Astrocyte (in vitro differentiated cells and primary cell): ENCODE results near the gene EPAS1.

Experiments used
- CTCF ChIP-seq: IDR thresholded peaks from 2 replicates; pipeline ENCODE4 v1.5.1; 2011; ENCODE audit warnings: low read depth, mild to moderate bottlenecking, inconsistent platforms, low read length, moderate library complexity; ENCODE audit not compliant: insufficient read depth
- EZH2 ChIP-seq: IDR thresholded peaks from 2 replicates; pipeline ENCODE4 v1.6.1; 2012; ENCODE audit warnings: mild to moderate bottlenecking, low read length, inconsistent platforms; ENCODE audit not compliant: insufficient read depth

DNA sequence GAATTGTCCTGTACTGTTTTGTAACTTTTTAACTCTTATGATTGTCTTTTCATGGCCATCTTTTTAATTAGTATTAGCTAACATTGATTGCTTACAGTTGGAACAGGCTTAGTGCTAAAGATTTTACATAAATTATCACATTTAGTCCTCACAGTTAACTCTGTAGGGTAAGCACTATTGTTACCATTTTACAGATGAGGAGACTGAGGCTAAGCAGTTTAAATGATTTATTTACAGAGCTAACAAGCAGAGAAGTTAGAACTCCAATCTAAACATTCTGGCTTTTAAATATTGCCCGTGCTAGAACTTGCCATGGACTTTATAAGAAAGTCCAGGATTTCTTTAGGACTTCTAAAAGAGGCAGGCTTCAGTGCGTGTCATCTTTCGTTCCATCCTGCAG, 48.6 kb downstream of the EPAS1 start:
- TF ChIP-seq CTCF: no peak
- TF ChIP-seq EZH2: no peak
